Measurements from ENCODE around the gene ATP9A. TPM values are rescaled to one million over a fixed set of nuclear protein-coding genes. Genes with fewer than 3 reads are reported as not detected.
"Not testable (repeated sequence)": the region's sequence is repeated elsewhere in the genome, so short reads cannot be mapped to it uniquely, and the experiment has no call there.

ATP9A gene
- total RNA-seq, 2 donors from 2014 or later, result 19.5 to 23.4 TPM

DNA sequence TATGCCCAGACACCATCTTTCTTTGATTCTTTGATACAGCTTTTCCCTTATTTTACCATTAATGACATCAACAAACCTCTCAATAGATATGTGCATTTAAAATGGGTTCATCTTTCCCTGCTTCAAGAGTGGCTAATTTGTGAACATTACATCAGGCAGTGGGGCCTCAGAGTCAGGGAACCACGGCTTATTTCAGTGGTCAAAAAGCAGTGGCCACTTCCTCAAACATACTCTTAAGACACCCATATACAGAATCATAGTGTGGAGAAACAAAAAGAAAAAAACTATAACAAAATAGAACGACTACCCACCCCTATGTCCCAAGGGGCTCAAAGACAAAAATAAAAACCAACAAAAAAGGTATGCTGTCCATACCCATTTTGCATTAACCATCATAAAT, 21.2 kb upstream of the ATP9A start:
- no peak for DNase-seq (ENCODE audit: low spot score)
- no peaks in the 10 kb centered on the region for H3K9me3 ChIP-seq
- TF ChIP-seq, protein P1, sequence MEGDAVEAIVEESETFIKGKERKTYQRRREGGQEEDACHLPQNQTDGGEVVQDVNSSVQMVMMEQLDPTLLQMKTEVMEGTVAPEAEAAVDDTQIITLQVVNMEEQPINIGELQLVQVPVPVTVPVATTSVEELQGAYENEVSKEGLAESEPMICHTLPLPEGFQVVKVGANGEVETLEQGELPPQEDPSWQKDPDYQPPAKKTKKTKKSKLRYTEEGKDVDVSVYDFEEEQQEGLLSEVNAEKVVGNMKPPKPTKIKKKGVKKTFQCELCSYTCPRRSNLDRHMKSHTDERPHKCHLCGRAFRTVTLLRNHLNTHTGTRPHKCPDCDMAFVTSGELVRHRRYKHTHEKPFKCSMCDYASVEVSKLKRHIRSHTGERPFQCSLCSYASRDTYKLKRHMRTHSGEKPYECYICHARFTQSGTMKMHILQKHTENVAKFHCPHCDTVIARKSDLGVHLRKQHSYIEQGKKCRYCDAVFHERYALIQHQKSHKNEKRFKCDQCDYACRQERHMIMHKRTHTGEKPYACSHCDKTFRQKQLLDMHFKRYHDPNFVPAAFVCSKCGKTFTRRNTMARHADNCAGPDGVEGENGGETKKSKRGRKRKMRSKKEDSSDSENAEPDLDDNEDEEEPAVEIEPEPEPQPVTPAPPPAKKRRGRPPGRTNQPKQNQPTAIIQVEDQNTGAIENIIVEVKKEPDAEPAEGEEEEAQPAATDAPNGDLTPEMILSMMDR (IDR thresholded peaks at IDR 0.05), result no peak
- no peaks in the 10 kb centered on the region for H3K36me3 ChIP-seq
- no peak overlapping the region for H3K27ac ChIP-seq
- H3K27me3 ChIP-seq, result no peaks in the 10 kb centered on the region
- no peak overlapping the region for H3K4me3 ChIP-seq
- no peaks in the 10 kb centered on the region for H3K4me1 ChIP-seq

DNA sequence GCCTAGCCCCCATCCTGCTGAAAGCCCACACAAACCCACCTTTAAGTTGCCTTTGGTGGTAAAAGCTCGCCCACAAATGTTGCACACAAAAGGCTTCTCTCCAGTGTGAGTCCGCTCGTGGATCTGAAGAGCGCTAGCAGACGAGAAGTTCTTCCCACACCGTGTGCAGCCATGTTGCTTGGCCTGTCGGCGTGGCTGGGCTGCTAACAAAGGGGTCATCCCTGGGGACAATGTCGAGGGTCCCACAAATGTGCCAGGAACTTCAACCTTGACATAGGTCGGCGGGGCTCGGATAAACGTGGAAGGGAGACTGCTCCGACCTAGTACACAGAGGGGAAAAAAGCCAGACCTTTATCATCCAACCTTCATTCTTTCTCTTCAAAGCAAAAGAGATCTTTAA, 20.6 kb upstream of the ATP9A start:
- H3K36me3 ChIP-seq, result no peaks in the 10 kb centered on the region
- DNase-seq (ENCODE audit: low spot score), result no peak
- no peaks in the 10 kb centered on the region for H3K9me3 ChIP-seq
- no peaks in the 10 kb centered on the region for H3K4me1 ChIP-seq
- no peaks in the 10 kb centered on the region for H3K27me3 ChIP-seq
- TF ChIP-seq, protein P1 (IDR thresholded peaks at IDR 0.05), result no peak
- no peak overlapping the region for H3K27ac ChIP-seq
- no peak overlapping the region for H3K4me3 ChIP-seq

DNA sequence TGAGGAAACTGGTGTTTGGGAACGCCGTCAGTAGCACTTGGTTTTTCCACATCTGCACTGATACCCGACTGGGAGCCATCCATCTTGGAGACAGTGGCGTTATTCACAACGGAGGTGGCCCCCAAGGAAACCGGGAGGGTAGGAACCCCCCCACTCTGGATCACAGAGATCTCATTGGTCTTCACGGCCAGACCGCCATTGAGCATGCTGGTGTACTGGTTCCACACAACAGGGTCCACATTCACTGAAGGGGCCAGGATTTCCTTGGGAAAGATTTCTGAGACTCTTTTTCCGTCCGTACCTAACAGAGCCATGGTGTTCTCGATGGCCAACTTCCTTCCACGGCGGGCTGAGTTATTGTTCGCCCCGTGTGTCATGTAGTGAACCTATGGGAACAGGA, 16.1 kb upstream of the ATP9A start:
- no peaks in the 10 kb centered on the region for H3K27me3 ChIP-seq
- H3K9me3 ChIP-seq, result peaks cover 0 to 4% of the 10 kb centered on the region in 2 donors
- no peaks in the 10 kb centered on the region for H3K36me3 ChIP-seq
- DNase-seq (ENCODE audit: low spot score), result no peak
- TF ChIP-seq, protein P1 (IDR thresholded peaks at IDR 0.05), result no peak
- no peak overlapping the region for H3K27ac ChIP-seq
- no peak overlapping the region for H3K4me3 ChIP-seq
- H3K4me1 ChIP-seq, result no peaks in the 10 kb centered on the region

DNA sequence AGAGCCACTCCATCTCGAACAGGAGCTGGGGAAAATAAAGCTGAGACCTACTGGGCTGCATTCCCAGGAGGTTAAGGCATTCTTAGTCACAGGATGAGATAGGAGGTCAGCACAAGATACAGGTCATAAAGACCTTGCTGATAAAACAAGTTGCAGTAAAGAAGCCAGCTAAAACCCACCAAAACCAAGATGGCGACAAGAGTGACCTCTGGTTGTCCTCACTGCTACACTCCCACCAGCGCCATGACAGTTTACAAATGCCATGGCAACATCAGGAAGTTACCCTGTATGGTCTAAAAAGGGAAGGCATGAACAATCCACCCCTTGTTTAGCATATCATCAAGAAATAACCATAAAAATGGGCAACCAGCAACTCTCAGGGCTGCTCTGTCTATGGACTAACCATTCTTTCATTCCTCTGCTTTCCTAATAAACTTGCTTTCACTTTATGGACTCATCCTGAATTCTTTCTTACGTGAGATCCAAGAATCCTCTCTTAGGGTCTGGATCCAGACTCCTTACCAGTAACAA, 10.1 kb upstream of the ATP9A start:
- peaks cover 0 to 11% of the 10 kb centered on the region in 2 donors for H3K9me3 ChIP-seq
- H3K27me3 ChIP-seq; DNase-seq (ENCODE audit: low spot score); H3K4me3 ChIP-seq; H3K36me3 ChIP-seq; H3K27ac ChIP-seq; H3K4me1 ChIP-seq: not testable (repeated sequence)

DNA sequence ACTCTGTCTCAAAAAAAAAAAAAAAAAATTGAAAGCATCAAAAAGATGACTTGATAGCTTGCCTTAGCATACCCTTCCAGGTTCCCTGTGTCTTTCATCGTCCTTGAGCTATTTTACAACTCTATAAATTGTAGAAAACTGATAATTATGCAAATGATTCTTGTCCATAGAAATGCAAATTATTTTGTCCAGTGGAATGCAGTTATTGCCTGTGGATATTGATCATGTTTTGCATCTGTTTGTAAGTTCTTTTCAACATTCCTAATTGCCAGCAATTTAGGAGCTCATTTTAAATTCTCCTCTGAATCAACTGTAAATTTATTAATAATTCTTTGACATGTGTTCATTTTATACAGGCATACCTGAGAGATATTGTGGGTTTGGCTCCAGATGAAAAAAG, 7.1 kb upstream of the ATP9A start:
- TF ChIP-seq, protein P1 (IDR thresholded peaks at IDR 0.05), result no peak
- no peaks in the 10 kb centered on the region for H3K4me1 ChIP-seq
- H3K4me3 ChIP-seq, result no peak overlapping the region
- no peak overlapping the region for H3K27ac ChIP-seq
- no peaks in the 10 kb centered on the region for H3K27me3 ChIP-seq
- H3K9me3 ChIP-seq, result peaks cover 0 to 11% of the 10 kb centered on the region in 2 donors
- DNase-seq (ENCODE audit: low spot score), result no peak
- H3K36me3 ChIP-seq, result no peaks in the 10 kb centered on the region

DNA sequence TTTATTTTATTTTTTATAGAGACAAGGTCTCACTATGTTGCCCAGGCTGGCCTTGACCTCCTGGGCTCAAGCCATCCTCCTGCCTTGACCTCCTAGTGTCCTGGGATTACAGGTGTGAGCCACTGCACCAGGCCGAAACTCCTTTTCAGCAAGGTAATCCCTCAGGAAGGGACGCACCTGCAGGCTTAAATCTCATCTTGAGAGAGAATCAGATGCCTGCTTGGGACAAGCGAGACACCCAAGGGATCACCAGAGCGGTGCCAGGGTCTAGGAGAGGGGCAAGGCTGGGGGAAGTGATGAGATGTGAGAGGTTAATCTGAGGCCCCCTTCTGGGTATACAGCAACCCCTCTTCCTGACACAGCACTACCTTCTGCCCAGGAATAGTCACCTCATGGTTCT, 4.0 kb upstream of the ATP9A start:
- no peaks in the 10 kb centered on the region for H3K9me3 ChIP-seq
- TF ChIP-seq, protein P1 (IDR thresholded peaks at IDR 0.05), result no peak
- peaks cover 0 to 7% of the 10 kb centered on the region in 2 donors for H3K4me1 ChIP-seq
- no peak for DNase-seq (ENCODE audit: low spot score)
- H3K4me3 ChIP-seq, result no peak overlapping the region
- H3K27ac ChIP-seq, result no peak overlapping the region
- H3K36me3 ChIP-seq, result no peaks in the 10 kb centered on the region
- no peaks in the 10 kb centered on the region for H3K27me3 ChIP-seq

All from right atrium auricular region (tissue), 2 donors.